HG02763 (cell line): ENCODE measurements around the gene AGBL1.

ENCODE experiments used
- ATAC-seq: cut with Tn5 transposase; IDR thresholded peaks from one replicate; pipeline ENCODE4 v1.9.1; 2021; ENCODE audit warnings: mild to moderate bottlenecking, moderate library complexity; ENCODE audit not compliant: unreplicated experiment

The AGBL1 gene

GRCh38 chr15:86772369-86773059, 692.8 kb downstream of the AGBL1 start:
- no peak for ATAC-seq

- ATAC-seq: no peak
These were observed 694.1 kb downstream of the AGBL1 start for GRCh38 chr15:86773736-86774135.

GRCh38 chr15:86776145-86776544, 696.5 kb downstream of the AGBL1 start:
- no peak for ATAC-seq

- no peak for ATAC-seq
These were observed 716.9 kb downstream of the AGBL1 start for GRCh38 chr15:86796521-86796920.

GRCh38 chr15:86797135-86797534, 717.5 kb downstream of the AGBL1 start:
- no peak for ATAC-seq

GRCh38 chr15:86799226-86799625, 719.6 kb downstream of the AGBL1 start:
- ATAC-seq: no peak

- ATAC-seq: no peak
These were observed 722.6 kb downstream of the AGBL1 start for GRCh38 chr15:86802244-86802643.

- no peak for ATAC-seq
These were observed 724.7 kb downstream of the AGBL1 start for GRCh38 chr15:86804406-86804805.

GRCh38 chr15:86810329-86810728, 730.7 kb downstream of the AGBL1 start:
- no peak for ATAC-seq

GRCh38 chr15:86813892-86814291, 734.2 kb downstream of the AGBL1 start:
- no peak for ATAC-seq

GRCh38 chr15:86829245-86829644, 749.6 kb downstream of the AGBL1 start:
- no peak for ATAC-seq

GRCh38 chr15:86830304-86830703, 750.6 kb downstream of the AGBL1 start:
- no peak for ATAC-seq

- no peak for ATAC-seq
These were observed 753.9 kb downstream of the AGBL1 start for GRCh38 chr15:86833595-86833994.

GRCh38 chr15:86834115-86834863, 754.6 kb downstream of the AGBL1 start:
- no peak for ATAC-seq

- no peak for ATAC-seq
These were observed 757.8 kb downstream of the AGBL1 start for GRCh38 chr15:86837294-86838061.

- ATAC-seq: no peak
These were observed 759.8 kb downstream of the AGBL1 start for GRCh38 chr15:86839502-86839901.

- ATAC-seq: no peak
These were observed 761.3 kb downstream of the AGBL1 start for GRCh38 chr15:86840996-86841395.

- ATAC-seq: no peak
These were observed 762.5 kb downstream of the AGBL1 start for GRCh38 chr15:86842199-86842598.

- ATAC-seq: no peak
These were observed 766.4 kb downstream of the AGBL1 start for GRCh38 chr15:86846036-86846435.

- no peak for ATAC-seq
These were observed 769.5 kb downstream of the AGBL1 start for GRCh38 chr15:86849136-86849535.

- ATAC-seq: no peak
These were observed 770.1 kb downstream of the AGBL1 start for GRCh38 chr15:86849558-86850285.
